Measurements from ENCODE around the gene DOCK2.

Gene DOCK2

DNA sequence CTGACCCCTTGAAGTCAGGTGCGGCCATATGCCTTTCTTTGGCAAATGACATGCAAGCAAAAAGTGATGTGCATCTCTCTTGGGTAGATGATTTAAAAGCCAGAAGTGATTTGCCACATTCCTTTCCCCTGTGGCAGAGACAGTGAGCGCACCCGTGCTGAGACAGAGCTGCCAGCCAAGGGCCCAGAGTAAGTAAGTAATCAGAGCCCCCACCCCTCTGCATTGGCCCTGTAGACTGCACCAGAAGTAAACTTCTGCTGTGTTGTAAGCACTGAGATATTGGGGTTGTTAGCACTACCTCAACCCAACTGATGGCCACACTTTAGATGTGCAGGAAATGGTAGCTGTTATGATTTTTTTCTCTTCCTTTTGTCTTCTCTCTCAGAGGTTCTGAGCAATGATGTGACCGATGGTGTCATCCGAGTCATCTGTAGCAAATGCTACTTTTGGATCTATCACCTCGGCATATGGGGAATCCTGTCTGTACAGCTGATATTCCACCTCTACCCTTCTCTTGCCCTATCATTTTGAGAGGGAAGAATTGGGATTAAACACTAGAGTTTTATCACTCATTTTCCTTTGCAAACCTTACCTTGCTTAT is 58.0 kb downstream of the DOCK2 start:
- no peak for DNase-seq

DNA sequence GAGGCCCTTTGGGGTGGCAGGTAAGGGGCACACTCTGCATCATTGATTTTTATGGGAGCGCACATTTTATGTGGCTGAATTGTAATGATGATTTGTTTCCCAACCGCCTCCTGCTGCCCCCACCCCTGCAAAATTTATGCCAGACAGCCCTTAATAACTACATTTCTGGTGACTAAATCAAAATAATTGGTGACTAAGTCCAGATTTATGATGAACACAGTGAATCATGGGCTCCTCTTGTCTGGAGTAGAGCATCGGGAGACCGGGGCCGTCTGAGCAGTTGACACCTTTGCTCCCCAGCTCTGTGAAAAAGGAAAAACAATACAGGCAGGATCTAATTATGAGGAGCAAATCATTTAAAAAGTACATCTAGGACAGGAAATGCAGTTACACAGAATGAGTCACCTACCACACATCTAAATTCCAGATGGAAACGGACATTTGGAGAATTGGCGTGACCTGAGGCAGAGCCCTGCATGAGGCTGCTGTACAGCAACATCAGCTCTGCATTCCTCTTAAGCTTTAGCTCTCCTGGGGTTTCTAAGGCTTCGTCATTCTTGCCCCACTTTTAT is 58.9 kb downstream of the DOCK2 start:
- DNase-seq = no peak

DNA sequence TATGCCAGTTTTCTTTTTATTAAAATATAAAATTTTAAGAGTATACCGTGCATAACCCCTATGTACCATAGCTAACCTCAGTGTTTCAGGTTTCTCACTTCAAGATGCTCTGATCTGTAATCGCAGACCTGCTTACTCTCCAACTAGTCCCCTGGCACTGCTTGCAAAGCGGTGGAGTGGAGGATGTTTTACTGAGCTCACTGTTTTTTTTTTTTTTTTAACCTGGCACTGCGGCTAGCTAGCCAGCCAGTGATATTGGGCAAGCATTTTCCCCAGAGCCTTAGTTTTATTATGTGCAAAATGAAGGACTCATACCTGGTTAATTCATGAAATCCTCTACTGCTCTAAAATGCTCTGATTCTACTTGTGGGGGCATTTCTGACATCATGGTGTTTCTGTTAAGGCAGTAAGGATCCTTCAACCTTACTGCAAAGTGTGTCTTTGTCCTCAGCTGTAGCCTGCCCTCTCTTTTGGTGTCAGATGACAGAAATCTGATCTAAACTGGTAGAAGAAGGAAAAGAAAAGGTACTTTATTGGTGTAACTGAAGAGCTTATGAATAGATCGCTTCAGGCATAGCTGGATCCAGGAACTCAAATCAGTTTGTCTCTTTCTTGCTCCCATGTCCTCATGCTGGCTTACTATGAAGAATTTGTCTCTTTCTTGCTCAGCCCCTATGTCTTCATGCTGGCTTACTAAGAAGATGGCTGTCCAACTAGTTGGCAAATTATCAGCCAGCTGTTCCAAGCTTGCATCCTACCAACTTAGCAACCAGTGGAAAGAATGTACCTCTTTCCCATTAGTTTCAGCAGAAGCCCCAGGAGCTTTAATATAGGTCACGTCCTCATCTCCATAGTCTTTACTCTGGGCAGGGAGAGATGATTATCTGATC is 59.8 kb downstream of the DOCK2 start:
- no peak for DNase-seq

DNA sequence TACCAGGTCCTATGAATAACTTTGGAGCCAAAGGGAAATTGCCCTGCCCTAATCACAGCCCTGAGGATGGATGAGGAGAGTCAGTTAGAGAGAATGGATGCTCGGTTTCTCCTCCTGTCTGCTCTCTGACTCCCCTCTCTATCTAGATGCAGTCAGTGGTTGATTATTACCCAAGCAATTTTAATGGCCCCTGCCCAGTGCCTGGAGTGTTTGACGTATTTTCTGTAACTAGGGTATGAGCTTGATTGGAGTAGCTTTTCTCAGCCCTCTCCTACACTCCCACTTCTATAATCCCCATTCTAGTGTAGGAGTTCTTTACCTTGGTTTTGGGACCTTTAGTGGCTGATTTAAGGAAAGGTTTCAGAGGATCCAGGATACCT is 60.4 kb downstream of the DOCK2 start:
- DNase-seq = no peak

DNA sequence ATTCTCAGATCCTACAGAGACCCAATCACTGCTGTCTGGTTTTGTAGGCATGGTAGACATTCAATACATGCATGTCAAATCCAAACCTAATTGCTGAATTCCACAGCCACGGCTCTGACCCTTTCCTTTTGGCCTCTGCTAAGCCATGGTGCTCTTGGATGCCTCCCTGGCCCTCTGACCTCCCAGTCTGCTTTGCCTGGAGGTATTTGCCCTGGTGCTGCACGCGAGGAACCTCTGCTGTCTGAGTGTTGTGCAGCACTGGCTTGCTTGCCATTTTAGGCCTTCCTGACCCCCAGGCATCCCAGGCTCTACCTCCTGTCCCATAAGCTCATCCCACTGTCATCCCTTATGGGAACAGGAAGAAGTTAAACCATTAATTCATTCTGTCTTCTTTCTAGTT is 60.9 kb downstream of the DOCK2 start:
- DNase-seq = no peak

DNA sequence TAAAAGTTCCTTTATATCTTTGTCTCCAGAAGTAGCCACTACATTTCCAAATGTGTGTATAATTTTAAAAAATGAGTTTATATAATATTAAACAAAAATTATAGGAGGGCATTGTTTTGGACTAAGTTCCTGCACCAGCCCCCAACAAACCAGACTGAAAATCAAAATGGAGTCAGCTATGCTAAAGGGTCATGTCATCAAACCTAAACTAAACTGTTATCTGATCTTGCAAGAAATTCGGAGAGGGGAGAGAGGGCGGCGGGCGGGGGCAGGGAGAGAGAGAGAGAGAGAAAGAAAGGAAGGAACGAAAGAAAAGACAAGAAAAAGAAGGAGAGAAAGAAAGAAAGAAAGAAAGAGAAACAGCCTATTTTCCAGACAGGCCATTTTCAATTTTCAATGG is 63.5 kb downstream of the DOCK2 start:
- DNase-seq = no peak

DNA sequence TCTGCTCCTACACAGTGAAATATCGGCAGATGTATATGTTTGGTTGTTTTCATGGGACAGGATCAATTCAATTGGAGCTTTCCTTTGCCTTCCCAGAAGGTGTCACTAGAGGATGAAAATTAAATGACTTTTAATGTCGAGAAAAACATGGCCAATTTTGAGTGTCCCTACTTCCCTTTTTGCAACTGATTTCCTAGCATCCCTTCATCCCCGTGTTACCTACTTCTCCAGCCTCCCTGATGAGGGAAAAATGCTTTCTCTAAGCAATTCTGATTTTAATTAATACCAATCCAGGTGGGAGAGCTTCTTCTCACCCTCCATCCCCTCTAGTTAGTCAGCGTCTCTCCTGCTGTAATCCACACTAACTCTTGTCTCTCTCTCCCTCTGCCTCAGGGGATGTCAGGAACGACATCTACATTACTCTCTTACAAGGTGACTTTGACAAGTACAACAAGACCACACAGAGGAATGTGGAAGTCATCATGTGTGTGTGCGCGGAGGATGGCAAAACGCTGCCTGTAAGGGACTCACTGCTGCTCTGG is 64.9 kb downstream of the DOCK2 start:
- no peak for DNase-seq

DNA sequence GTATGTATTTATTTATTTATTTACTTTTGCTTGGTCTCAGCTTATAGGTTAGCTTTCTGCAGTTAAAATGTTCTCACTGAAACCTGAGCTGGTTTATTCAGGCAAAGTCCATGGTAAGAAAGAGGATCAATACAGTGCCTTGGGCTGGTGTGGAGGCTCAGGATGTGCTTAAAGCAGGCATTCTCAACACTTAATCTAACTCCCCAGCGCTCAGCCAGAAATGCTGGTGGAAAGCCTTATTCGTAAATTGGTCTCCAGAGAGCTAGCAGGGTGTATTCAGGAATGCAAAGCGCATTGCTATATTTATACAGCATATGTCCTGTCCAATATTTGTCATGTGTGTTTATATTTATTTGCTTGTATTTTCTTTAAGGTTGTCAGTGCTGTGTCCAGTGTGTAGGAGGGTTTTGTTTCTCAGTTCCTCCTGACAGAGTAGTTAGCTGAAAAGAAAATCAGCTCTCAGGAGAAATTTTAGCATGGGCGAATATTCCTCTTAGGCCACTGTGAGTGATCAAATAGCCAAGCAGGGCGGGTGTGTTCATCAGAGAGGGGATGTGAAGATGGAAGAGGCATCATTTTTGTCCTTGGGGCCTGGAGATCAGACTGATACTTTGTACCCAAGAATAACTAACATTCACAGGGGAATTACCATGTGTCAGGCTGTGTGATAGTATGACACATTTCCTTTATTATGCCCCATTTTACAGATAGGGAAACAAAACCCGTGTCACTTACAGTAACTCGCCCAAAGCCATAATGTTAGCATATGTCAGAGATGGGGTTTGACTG is 65.8 kb downstream of the DOCK2 start:
- DNase-seq = no peak

DNA sequence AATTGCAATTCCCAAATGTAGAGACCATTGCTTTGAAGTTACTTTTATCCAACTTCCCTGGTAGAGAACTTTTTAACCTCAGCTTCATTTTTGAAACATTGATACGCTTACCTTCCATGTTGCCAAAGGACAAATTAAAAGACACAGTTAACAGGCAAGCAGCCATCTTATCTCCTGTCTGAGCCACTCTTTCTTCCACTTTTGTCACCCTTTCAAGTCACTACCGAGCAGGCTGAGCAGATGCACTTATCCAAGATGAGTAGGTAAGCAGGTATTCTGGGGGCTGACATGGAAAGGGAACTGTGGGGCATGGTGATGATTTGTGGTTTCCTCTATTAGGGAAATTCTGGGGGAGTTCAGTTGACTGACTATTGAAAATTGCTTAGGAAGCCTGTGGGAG is 66.7 kb downstream of the DOCK2 start:
- no peak for DNase-seq

DNA sequence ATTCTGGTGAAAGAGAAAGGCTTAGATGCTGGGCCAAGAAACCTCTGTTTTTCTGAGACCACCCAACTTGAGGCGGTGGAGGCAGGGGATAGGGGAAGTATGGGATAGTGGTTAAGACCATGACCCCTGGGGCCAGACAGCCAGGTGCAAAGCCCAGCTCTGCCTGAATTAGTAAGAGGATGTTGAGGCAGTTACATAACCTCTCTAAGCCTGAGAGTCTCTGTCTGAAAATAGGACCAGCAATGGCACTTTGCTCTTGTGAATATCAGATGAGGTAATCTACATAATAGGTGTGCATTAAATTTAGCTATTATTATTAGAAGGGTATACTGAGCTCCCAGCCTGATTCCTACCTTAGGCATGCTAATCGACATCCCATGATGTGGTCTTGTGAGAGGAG is 68.2 kb downstream of the DOCK2 start:
- DNase-seq = no peak

DNA sequence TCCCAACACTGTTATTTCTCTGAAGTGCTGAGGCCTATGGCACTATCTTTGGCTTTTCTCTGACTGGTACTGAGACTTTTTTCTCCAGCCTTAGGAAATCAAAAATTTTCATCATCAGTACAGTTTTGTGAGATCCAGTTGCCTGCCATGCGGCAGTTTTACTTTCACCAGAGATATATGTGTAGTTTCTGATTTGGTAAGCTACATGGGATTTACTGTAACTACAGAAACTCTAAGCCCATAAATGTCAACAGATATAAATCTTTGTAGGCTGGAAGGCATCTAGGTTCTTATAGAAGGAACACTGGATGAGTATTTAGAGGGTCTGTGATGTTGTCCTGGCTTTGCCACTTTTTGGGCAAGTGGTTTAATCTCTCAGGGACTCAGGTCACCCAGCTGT is 69.0 kb downstream of the DOCK2 start:
- no peak for DNase-seq

DNA sequence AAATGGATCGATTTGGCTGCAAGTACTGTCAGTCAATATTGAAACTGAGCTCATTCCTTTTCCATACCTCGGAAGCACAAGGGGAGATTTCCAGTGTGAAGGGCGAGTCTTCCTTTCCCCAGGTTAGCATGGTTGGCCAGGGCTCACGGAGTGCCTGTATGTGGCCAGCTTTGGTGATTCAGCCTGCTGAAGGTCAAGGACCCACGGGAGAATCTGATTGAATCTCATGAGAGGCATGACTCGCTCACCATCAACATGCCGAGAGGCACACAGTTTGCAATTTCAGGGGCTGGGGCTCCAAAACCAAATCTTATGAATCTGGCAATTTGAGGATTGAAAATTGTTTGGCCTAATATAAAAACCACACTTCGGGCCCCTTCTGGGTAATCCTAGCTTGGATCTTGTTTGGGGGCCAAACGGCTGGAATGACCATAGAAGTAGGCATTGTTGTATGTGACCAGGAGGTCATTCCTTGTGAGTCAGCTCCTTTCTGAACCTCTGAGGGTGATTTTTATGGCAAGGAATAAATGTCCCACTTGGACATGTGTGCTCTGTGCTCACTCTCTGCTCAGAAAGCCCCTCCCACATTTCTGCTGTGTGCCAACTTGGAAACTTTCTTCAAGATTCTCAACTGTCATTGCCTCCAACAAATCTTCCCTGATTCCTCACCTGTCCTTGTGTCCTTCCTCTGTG is 69.8 kb downstream of the DOCK2 start:
- no peak for DNase-seq

DNA sequence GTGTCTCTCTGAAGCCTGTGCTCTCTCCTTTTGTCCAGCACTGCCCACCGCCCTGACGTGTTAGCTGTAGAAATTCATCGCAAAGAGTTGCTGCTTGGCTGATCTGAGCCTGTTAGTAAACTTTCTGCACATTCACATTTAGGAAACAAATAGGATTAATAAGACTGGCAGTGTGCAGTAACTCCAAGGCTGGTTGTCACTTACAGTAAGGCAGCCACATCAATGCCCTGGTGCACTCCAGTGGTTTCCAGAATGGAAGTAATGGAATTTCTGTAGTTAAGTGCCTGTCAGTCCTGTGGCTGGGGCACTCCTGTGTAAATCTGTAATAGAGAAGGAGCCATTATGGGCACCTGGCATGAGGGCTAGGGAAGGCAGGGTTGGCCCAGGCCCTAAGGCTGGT is 70.6 kb downstream of the DOCK2 start:
- DNase-seq = no peak

DNA sequence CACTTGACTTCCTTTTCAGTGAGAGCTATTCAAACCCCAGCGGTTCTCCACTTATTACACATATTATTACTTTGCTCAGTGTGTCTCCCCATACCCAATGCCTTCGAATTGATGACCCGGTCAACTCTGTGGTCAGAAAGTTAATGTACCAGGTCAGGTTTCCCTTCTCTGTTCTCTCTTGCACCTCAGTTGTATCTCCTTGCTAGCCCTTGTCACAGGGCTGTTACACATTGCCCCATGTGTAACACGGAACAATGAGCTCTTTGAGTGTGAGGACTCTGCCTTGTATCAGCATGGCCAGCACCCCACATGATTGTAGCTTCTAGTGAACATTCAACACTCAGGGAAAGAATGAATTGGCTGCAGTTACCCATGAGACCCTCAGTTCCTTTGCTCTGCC is 73.6 kb downstream of the DOCK2 start:
- no peak for DNase-seq

DNA sequence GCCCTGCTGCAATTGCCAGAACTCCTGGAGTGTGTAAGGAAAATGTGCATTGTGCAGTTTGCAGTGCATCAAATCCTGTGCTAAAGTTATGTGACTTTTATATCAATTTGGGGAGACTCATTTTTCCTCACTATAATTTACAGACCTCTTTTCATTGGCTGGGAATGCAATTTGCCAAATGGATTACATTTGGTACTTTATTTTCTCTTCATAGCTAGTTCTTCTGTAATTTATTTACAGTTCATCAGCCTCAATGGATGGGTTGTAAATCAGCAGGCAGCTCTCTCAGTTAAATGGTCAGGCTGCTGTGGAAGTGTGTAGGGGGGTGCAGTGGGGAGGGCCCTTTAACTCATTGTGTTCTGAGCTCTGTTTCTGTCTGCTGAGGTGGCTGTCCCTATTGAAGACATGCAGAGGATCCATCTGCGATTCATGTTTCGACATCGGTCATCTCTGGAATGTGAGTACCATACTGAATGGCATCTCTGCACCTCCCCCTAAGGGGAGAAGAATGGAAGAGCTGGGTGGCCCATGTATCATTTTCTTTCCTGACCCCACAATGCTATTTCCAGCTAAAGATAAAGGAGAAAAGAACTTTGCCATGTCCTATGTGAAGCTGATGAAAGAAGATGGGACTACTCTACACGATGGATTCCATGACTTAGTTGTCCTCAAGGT is 74.6 kb downstream of the DOCK2 start:
- DNase-seq = no peak

DNA sequence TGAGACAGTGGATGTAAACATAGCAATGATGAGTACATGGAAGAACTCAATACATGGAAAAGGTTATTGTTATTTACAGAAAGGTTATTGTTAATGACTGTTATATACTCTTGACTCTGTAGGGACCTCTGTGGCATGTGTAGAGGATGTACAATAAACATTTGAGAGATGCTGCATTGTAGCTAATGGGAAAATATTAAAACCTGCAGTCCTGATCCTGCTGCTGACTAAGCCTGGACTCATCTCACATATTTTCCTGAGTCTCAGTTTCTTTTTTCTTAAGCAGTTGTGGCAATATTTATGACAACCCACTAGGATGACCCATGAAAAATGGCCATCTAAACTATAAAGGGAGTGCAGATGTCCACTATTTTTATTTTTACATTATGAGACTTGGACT is 75.4 kb downstream of the DOCK2 start:
- no peak for DNase-seq

DNA sequence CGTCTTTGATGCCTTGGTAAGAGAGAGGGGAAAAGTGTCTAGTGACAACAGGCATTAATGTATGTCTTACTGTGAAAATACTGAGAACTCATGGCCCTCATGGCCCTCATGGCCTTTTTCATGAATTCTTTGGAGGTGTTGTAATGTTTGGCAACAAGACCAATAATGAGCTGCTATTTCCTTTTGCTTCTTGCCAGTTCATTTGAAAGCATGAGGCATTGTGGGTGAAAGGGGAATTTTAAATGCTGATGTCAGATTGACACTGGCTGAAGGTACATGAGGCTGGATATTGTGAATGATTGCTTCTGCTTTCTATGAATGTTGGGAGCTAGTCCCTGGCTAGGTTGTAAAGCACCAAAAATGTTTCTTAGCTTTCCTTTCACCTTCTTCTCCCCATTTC is 79.2 kb downstream of the DOCK2 start:
- DNase-seq = no peak

DNA sequence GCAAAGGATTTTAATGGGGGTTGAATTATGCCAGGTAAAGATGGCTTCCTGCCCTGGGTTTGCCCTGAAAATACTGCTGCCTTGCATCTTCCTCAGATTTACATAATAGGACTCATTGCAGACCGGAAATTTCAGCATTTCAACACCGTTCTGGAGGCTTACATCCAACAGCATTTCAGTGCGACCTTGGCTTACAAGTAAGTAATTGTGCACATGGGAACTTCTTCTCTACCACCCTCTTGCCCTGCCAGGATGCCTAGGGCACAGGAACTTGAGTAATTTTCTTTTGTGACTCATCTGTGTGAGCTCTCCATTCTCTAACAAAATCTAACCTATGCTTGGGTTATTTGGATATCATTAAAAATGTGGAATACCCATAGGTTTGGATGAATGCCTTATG is 80.2 kb downstream of the DOCK2 start:
- no peak for DNase-seq

DNA sequence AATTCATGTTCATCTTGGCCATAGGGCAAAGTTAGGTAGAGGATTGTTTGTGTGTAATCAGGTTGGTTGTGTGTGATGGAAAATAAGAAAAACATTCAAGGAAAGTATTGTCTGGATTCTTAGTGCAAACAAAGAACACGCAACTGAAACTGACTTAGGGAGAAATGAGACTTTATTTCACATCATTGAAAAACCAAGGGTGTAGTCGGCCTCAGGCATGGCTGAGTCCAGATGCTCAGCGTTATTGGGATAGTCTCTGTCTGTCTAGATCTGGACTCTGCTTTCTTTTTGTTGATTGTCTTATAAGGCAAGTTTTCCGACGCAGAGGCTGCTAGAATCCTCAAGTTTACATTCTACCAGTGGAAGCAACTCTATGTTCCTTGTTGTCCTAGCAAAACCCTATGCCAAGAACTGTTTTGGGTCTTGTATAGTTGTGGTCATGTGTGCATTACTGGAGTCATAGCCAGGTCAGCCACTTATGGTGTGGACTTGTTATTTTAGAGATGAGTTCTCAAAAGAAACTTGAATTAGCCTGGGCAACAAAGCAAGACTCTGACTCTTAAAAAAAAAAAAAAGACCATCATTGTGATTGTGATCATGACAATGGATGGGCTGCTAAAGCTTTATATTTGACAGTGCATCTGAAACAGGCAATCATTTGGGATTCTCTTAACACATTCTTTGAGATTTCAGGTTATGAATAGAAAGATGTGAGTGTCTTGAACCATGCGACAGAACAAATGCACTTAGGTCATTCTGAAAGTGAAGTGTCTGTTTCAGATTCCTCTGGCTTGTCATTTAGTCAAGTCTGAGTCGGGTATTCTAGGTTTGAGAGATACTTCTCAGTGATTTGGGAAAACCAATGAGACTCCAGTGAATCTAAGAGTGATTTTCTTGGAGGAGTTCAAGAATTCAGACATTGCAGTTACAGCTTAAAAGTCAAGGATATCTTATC is 82.6 kb downstream of the DOCK2 start:
- DNase-seq = no peak

DNA sequence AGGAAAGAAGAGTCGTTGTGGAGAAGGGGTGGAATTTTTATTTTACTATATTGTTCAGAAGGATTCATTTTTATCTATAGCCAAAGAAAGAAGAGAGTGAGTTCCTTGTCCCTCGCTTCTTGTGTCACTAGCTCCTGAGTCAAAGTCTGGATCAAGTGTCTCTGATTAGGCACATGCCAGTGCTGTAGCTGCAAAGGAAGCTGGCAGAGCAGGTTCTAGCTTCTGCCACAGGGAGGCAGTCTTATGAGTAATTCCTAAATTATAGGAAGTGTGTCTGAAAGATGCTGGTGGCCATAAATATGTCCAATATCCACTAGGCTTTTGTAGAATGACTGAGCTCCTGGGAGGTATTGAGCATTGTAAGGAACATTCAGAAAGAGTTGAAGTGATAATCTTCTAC is 84.7 kb downstream of the DOCK2 start:
- no peak for DNase-seq

Data from stimulated activated CD4-positive, alpha-beta T cell treated with anti-CD3 and anti-CD28 coated beads, Interleukin-4, amount 100 ng/mL, for 24 hours (primary cell).